Activated T-cell treated with anti-CD3 and anti-CD28 coated beads for 1 hour (primary cell): Measurements from ENCODE around the gene HSD17B7.
"Not testable (repeated sequence)": the region's sequence is repeated elsewhere in the genome, so short reads cannot be mapped to it uniquely, and the experiment has no call there.

Experiments used
- DNase-seq: peaks from one replicate; pipeline ENCODE4 v3.0.0-alpha.2; 2020; ENCODE audit warnings: low read depth

HSD17B7 gene

DNA sequence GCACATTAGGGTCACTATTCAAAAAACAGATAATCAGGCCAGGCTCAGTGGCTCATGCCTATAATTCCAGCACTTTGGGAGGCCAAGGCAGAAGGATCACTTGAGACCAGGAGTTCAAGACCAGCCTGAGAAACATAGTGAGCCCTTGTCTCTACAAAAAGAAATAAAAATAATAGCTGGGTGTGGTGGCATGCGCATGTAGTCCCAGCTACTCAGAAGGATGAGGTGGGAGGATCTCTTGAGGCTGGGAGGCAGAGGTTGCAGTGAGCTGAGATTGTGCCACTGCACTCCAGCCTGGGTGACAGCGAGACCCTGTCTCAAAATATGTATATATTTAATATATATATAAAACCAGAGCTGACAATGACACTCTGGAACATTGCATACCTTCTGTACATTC is 21.9 kb downstream of the HSD17B7 start:
- DNase-seq = not testable (repeated sequence)

DNA sequence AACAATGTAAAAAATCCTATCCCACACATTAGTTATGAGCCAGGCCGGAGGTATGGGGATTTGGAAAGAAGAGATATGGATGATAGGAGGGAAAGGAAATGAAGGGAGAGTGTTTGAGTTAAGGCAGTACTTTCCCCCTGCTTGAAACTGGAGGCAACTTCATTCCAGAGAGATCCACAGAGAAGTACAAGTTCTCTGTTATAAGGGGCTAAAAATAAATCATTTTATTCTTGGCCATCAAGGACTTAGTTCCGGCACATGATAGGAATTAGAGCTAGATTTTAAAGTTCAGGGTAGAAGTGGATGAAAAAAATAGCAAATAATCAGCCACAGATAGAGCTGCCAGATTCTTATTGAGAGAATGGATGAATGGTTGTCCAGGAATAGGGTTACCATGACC is 27.6 kb downstream of the HSD17B7 start:
- DNase-seq = not testable (repeated sequence)

DNA sequence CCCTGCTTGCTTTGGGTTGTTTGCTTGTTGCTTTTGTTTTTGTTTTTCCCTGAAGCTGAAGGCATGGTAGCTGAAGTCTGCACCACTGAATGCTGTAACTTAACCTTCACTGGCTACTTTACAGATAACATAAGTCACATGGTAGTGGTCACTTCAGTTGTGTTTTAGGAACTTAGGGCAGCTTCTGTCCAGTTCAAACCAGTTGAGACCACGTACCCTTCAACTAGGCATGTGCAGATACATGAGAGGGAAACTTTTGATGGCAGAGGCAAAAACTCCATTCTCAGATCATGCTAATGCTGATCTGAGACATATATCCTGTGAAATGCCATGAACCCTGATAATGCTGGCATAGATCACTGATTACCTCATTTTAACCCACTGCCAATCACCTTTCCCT is 28.2 kb downstream of the HSD17B7 start:
- DNase-seq = not testable (repeated sequence)

DNA sequence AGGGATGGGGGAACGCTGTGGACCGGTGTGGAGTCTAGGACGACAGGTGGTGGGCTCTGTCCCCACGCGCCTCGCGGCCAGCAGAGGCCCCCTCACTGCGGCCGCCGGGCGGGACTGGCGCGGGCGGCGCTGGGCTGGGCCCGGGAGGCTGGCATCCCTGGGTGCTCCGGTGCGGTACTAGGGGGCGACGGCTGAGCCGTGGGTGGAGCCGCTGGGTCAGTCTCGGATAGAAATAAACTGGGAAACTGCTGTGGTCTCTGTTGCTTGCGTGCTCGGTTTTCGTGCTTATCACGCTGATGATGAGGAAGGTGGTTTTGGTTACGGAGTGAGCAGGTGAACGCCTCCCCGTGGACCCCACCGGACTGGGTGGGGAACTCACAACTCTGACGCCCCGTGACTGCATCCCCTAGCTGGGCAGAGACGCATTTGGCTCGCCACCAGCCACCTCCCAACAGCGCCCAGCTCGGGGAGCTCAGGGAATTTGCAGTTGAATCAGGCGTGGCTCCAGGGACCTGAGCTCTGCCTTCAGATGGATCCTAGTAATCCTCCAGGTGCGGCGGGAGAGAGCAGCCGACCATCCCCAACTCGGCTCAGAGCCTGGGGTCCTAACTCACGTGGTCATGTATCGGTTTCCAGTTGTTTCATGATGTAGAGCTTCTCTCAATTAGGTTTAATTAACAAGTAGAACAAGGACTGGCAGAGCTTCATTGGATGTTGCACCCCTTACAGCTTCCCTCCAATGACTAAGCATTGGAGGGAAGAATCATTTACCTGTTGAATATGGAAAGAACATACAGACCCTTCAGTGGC is 32.1 kb downstream of the HSD17B7 start:
- no peak for DNase-seq

DNA sequence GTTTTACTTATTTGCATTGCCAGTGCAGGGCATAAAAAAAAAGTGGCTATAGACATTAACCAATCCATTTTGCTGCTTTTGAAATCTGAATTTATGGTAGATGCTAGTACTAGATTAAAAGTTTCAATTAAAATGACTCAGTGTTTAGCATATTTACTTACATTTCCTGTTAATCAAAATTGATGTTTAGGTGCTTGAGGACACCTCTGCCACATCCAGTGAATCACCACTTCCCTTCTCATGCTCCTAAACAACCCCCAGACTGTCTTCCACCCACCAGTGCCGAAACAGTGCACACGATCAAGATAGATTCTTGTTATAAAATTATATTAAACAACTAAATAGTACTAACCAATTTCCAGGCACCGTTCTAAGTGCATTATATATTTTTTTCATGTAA is 32.7 kb downstream of the HSD17B7 start:
- no peak for DNase-seq

DNA sequence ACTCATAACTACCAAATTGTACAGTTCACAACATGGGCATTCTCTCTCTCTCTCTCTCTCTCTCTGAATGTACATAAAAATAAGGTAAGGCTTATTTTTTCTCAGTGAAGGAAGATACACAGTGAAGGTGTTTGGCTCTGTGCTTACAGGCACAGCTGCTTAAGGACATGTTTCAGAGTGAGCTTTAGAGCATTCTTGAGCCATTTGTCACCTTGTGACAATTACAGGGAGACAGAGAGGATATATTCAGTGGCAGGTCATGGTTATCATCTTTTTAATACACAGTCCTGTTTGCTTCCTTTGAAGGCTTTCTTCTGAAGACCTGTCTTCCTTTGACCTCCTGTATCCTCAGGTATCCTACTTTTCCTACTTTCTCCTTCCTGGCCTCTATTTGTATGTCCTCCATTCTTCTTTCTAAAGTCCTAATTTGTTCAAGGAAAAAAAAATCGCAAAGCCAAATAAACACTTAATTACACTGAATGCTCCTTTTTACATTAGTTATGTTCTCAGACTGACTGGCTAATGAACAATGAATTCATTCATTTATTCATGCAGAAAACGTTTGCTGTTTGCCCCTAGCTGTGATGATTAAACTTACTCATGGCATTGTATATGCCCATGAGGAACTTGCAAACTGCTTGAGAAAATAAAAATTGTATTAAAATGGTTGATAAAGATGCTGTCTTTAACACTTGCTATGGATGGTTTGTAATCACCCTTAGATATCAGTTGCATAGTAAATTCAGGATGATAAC is 33.4 kb downstream of the HSD17B7 start:
- DNase-seq = no peak

DNA sequence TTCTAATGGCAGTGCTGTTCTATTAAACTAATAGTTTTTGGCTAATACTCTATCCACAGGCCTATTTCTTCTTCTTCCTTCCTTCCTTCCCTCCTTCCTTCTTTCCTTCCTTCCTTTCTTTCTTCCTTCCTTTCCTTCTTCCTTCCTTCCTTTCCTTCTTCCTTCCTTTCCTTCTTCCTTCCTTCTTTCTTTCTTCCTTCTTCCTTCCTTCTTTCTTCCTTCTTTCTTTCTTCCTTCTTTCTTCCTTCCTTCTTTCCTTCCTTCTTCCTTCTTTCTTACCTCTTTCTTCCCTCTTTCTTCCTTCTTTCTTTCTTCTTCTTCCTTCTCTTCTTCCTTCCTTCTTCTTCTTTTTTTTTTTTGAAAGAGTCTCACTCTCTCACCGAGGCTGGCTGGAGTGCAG is 38.8 kb downstream of the HSD17B7 start:
- DNase-seq = no peak

DNA sequence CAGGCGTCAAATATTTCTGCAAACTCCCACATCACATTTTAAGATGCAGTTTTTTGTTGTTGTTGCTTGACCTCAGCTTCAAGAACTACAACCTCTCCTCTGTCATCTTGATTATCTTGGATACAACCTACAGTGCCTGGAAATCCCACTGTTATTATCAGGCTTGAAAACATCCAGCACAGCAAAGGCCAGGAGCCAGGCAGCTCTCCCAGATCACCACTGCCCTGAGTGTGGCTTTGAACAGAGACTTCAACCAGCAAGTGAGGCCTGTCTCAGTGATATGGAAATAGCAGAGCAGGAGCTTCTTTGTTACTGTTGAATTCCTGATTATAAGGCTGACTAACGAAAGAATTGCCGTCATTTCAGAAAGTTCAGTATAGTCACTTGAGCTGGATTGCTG is 42.0 kb downstream of the HSD17B7 start:
- DNase-seq = no peak

DNA sequence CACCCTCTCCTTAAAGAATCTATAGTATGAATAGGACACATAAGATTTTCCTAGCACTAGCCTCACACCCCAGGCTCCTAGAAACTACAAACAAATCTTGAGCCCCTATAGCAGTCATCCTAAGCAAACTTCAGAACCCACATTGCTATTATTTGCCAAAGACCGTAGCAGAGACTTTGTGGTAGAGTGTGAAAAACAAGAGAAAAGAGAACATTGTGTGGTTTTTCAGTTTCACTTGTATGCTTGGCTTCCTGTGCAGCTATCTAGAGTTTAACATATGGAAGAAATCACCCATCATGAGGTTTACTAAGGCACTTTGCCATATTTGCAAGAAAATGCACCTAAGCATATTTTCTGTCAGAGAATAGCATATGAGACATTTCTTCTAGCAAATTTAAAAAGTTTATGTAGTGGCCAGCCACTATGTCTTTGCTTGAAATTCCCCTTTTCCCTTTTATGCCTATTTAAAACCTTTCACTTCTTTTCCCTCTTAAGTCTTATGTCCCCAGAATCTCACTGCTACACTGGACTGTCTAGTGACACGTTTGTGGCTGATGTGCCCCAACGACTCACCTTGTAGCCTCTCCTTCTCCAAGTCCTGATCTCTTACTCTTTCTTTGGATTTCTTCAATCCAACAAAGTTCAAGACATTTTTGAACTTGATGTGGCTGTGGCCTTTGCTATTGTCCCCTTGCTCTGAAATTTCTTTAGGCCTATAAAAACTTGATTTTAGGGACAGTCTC is 44.8 kb downstream of the HSD17B7 start:
- no peak for DNase-seq

DNA sequence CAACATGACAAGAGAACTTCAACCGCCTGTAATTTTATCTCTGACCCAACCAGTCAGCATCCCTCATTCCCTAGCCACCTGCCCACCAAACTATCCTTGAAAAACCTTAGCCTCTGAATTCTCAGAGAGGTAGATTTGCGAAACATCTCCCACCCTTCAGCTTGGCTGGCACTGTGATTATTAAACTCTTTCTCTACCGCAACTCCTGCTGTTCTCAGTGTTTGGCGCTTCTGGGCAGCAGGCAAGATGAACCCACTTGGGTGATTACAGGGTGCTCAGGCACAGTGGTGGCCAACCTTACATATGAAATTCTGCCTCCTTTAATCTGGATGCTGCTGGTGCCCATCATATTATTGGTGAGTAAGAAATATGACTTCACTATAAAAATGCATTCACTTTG is 48.4 kb downstream of the HSD17B7 start:
- no peak for DNase-seq

DNA sequence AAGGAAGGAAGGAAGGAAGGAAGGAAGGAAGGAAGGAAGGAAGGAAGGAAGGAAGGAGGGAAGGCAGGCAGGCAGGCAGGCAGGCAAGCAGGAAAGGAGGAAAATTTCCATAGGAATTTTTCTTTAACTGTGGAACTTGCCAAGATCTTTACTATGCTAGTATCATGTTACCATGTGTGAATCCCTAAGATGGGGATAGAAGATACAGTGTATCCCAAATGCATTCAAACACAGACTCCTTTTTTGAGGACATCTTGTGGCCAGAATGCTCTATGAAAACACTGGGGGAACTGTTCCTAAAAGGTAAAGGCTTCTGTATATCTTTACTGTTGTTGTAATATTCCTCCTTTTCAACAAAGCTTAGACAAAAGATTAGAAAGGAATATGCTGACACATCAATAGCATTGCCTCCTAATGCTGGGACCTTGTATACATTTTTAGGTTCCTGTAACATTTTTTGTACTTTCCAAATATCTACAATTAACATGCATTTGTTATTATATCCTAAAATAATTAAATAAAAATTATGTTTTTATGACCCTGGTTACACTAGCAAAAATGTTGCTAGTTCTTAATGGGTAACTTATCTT is 49.8 kb downstream of the HSD17B7 start:
- no peak for DNase-seq

DNA sequence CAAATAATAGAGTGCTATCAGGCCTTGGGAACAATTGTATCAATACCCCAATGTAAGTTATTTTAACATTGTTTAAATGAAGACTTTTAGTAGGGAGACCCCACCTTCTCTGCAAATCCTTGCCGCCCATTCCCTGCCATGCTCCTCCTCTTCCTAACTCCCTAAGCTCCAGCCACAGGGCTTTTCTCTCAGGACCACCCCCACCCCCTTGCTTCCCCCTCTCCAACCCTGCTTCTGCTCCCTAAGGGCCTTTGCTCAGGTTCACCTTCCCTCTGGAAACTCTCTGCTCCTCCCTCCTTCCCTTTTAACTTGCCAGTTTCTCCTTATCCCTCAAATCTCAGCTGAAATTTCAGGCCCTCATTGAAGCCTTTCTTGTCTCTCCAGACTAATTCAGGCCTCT is 53.7 kb downstream of the HSD17B7 start:
- DNase-seq = no peak

DNA sequence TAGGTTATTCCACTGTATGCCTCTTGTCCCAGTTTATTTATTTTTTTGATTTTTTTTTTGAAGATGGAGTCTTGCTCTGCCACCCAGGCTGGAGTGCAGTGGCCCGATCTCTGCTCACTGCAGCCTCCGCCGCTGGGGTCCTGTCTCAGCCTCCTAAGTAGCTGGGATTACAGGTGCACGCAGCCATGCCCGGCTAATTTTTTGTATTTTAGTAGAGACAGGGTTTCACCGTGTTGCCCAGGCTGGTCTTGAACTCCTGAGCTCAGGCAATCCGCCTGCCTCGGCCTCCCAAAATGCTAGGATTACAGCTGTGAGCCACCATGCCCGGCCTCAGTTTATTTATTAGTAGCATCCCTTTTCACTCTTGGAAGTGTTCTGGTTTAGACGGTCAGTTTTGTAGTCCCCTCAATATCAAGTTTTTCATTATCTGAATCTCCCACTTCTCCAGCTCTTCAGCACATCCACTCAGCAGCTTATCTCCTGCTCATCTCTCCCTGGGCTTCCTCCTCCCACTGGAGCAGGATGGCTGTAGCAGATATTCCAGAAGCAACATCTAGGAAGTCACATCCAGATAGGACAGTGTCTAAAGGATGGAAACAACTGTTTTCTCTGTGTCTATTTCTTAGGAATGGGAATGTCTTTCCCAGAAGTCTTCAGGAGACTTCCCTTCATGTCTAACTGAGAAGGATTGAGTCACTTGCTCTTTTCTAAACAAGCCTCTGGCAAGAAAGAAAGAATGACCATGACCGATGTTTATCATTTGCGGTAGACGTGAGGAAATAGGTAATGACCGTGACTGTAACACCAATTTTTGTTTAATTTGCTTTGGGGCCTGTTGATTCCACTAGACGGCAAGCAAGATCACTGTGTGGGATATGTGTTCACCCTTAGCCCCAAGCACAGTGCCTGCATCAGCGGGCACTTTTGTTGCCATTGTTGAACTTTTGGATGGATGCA is 56.0 kb downstream of the HSD17B7 start:
- no peak for DNase-seq

DNA sequence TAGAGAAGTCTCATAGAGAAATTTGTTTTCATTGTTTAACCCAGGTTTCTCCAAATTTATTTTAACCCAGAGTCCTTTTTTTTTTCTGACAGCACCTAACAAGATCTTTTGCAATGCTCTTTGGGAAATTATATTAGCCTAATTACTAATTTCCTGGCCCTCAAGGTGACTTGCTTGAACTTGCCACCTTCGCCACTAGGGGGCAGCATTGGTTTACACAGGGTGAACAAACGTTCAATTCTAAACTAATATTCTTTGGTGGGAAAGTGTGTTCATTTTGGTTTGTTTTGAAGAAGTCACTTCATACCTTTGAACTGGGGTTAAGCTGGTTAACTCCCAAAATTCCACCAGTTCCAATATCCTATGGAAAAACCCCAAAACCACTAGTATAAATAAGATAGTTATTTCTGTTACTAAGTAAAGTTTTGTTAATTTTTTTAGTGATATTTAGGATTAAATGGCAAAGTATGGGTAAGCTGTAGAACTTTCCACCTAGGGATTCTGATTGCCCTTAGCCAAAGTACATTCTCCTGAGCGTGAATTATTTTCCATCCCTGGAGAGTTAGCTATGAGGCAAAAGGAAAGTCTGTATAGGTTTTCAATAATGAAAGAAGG is 57.4 kb downstream of the HSD17B7 start:
- DNase-seq = peak; percentile 87

DNA sequence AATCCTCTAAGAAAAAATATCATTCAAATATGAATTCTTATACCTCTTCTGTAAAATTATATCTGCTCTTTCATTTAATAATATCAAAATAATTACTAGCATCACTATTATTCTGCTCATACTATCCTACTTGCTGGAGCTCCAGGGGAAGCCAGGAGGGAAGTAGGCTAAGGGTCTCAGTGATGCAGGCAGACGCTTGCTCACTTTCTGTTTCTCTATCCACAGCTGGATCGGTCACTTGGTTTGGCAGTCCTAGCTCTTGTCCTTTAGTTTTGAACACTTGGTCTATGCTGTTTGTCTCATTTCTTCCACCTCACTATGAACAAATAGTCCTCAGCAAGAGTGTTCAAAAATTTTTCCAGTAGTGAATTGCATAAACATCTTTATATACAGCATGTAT is 59.2 kb downstream of the HSD17B7 start:
- DNase-seq = no peak

DNA sequence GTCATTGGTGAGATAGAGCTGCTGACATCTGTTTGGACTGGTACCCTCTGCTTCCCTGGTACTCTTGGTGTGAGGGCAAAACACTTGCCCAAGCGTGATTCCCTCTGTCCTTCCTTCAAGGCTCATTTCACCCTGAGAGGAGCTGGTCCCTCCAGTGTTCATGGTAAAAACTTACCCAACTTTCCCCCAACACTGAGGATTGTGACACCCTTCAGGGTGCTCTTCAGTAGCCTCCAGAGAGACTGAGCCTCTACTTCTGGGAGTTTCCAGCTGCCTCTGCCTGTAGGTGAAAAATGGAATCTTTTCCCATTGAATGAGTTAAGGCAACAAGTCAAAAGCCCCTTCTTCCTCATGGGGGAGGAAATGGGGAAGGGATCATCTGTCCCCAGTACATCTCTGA is 60.8 kb downstream of the HSD17B7 start:
- no peak for DNase-seq

DNA sequence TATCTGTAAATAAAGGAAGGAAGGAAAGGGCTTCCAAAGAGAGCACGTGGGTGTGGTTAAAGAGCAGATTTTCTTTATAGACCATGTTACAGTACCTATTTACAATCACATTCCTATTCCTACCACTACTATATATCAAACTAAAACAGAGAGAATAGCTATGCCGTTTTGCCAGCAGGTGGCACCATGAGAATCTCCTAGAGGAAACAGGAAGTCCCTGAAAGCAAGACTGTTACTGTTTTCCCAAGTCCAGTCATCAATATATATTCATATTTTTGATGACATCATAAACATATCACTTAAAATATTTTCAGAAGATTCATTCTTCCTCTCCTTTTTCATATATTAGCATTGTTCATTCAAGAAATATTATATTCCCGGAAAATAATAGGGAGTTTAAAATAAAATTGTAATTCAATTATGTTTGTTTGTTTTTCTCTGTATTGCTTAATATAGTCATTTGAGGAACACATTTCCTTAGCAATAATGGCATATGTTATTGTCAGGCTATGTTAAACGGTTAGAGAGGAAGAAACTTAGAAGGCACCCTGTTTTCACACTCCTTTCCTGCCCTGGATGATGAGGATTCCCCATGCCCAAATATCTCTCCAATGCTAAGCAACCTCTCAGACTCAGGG is 63.9 kb downstream of the HSD17B7 start:
- peak; percentile 32 for DNase-seq

DNA sequence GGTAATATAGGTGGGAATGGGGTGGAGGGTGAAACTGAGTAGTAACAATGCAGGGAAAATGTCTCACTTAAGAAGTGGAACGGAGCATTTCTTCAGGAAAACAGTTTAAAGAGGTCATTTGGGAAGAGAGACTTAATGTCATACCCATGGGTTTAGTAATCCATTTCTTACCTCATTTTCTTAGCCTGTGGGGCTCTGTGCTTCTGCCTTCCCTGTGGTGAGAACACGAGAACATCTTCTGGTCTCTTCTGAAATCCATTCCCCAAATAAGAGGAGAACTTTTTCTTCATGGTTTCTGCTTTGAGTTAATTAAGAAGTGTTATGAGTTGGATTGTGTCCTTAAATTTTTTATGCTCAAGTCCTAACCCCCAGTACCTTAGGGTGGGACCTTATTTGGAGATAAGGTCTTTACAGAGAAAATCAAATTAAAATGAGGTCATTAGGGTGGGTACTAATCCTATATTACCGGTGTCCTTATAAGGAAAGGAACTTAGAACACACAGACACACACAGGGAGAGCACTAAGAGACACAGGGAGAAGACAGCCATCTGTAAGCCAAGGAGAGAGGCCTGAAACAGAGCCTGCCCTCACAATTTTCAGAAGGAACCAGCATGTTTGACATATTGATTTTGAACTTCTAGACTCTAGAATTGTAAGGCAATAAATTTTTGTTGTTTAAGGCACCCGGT is 65.1 kb downstream of the HSD17B7 start:
- DNase-seq = no peak

DNA sequence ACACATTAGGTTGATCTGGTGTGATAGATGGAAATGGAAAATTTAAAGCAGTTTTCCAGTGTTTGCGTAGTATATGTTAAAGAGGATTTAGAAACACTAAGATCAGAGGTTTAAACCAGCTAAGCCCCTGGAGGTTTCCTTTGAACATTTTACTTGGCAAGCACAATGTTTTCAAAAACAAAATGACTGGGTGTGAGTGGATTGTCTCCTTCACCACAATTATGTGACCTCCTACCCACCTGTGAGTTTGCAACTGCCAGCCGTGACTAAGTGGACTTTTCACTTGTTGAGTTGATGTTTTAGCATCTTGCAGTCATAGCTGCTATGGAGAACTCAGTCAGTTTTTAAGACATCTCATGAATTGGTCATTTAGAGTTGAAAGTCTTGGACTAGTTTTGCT is 65.8 kb downstream of the HSD17B7 start:
- no peak for DNase-seq

DNA sequence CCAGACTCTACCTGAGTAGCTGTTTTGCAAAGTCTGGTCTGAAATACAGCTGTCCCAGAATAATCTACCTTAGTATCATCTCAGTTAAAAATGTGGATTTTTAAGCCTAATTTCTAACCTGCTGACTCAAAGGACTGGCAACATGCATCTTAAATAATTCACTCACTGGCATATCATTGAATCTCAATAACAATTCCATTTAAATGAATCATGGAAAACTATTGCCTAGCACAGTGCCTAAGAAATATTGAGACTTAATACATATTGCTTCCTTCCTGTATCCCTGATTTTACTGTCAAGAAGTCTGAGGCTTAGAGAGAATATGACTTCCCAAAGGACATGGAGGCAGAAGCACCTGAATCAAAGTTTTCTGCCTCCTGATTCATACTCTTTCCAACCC is 67.3 kb downstream of the HSD17B7 start:
- DNase-seq = no peak
